ENCODE measurements around the gene SRSF4.

The SRSF4 gene

GRCh38 chr1:29193879-29194455 lies 12.3 kb upstream of the SRSF4 start:
- H3K9me3 ChIP-seq = no peaks in the 10 kb centered on the region
- H3K4me3 ChIP-seq = no peak overlapping the region
- DNase-seq (ENCODE audit: low spot score in 2 of 2) = no peak
- H3K36me3 ChIP-seq (replicated peaks) = peaks cover 31% of the 10 kb centered on the region
- no peaks in the 10 kb centered on the region for H3K4me1 ChIP-seq
- H3K27me3 ChIP-seq (ENCODE audit: low read depth) = no peaks in the 10 kb centered on the region
- in situ Hi-C loops (cut with MboI; ENCODE audit: low sequenced_read_pairs) = no loop called here

GRCh38 chr1:29190718-29191117 lies 9.0 kb upstream of the SRSF4 start:
- peaks cover 20% of the 10 kb centered on the region for H3K36me3 ChIP-seq (replicated peaks)
- H3K4me3 ChIP-seq = no peak overlapping the region
- DNase-seq (ENCODE audit: low spot score in 2 of 2) = no peak
- H3K9me3 ChIP-seq = no peaks in the 10 kb centered on the region
- H3K4me1 ChIP-seq = peaks cover 6% of the 10 kb centered on the region; the same call in 1 of the 2 replicates
- in situ Hi-C loops (cut with MboI; ENCODE audit: low sequenced_read_pairs) = no loop called here
- H3K27me3 ChIP-seq (ENCODE audit: low read depth) = no peaks in the 10 kb centered on the region

DNA sequence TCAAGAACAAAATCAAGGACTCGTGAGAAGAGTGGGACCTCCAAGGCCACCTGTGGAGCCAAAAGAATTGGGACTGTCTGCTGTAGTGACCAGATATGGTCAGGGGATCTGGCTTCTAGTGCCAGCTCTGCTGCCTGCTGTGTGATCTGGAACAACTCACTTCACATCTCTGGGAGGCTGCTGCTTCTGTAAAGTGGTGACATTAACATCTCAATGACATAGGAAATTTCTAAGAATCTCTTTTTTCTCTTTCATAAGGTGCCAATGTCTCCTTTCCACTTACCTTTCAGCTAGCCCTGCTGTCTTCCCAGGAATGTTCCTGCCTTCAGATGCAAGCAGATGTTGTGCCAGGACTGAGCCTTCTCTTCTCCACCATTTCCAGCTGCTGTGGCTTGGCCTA lies 5.0 kb upstream of the SRSF4 start:
- Histone ChIP-seq H3K4me1 (peaks cover 14% of the 10 kb centered on the region; the same call in 1 of the 2 replicates), H3K4me3 (no peak overlapping the region), H3K27me3 (ENCODE audit: low read depth) (no peaks in the 10 kb centered on the region), H3K36me3 (replicated peaks) (no peaks in the 10 kb centered on the region), H3K9me3 (no peaks in the 10 kb centered on the region)
- in situ Hi-C loops (cut with MboI; ENCODE audit: low sequenced_read_pairs) = loop anchor here (10.0 kb wide), 1 partner anchor 542 kb away; the partner anchor contains the start of genes RNU11 and TAF12
- no peak for DNase-seq (ENCODE audit: low spot score in 2 of 2)

GRCh38 chr1:29186252-29186651 lies 4.6 kb upstream of the SRSF4 start:
- peaks cover 4% of the 10 kb centered on the region for H3K36me3 ChIP-seq (replicated peaks)
- no peaks in the 10 kb centered on the region for H3K27me3 ChIP-seq (ENCODE audit: low read depth)
- no peaks in the 10 kb centered on the region for H3K9me3 ChIP-seq
- H3K4me3 ChIP-seq = no peak overlapping the region
- H3K4me1 ChIP-seq = peaks cover 14% of the 10 kb centered on the region; the same call in 1 of the 2 replicates
- in situ Hi-C loops (cut with MboI; ENCODE audit: low sequenced_read_pairs) = loop anchor here (10.0 kb wide), 1 partner anchor 541 kb away; the partner anchor contains the start of genes RNU11 and TAF12
- no peak for DNase-seq (ENCODE audit: low spot score in 2 of 2)

DNA sequence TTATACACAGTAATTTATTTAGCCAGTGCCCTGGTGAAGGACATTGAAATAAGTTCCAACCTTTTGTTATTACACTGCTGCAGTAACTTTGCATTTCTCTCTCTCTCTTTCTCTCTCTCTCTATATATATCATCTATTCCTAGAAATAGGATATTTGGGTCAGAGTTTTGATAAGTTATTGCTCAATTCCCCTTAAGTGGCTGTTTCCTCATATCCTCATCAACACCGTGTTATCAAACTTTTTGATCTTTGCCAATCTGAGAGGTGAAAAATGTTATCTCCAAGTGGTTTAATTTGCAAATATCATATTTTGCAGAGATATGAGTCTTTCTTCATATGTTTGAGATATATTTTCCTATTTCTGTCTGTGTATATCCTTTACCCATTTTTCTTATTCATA lies 1.6 kb upstream of the SRSF4 start:
- peaks cover 20% of the 10 kb centered on the region for H3K36me3 ChIP-seq (replicated peaks)
- no peaks in the 10 kb centered on the region for H3K27me3 ChIP-seq (ENCODE audit: low read depth)
- no peak for DNase-seq (ENCODE audit: low spot score in 2 of 2)
- no peaks in the 10 kb centered on the region for H3K9me3 ChIP-seq
- in situ Hi-C loops (cut with MboI; ENCODE audit: low sequenced_read_pairs) = loop anchor here (10.0 kb wide), 1 partner anchor 538 kb away; the partner anchor contains the start of genes RNU11 and TAF12
- H3K4me1 ChIP-seq = peaks cover 26% of the 10 kb centered on the region
- no peak overlapping the region for H3K4me3 ChIP-seq

DNA sequence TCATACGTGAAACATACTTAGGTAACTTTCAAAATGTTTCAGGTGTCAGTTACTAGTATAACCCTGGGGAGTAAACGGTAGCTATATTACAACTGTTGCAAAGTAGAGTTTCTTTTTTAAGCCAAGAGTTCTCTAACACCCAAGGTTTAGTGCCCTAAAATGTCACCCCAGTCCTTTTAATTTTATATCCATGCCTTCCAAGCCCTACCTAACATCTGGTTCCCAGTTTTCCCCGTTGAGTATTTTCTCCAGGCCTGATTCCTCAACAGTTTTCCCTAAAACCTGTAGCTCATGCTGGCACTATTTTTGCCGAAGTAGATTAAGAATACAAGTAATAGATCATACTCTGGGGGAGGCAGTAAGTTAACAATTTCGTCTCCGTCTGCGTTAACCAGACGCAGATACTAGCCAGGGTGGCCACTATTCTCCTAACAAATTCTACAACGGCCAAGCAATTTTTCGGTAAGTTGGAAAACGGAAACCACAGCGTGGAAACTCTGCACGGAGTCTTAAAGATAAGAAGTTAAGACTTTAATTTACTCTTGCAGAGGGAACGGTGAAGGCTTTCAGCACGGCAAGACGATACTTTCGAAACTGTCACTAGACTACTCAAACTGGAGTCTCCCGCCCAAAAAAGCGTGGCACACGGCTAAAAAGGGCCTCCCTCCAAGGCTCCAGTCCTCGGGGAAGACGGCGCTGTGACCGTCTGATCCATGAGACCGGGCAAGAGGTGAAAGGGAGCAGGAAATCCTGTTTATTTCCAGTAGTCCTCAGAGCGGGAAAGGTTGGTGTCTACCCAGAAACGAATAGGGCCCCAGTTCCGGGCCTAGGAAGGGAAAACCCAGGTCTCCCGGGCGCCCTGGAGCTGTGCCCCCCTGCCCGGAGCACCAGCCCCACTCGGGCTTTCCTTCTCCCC lies 945 bp downstream of the SRSF4 start:
- H3K4me3 ChIP-seq = peak overlapping the region; percentile 99
- in situ Hi-C loops (cut with MboI; ENCODE audit: low sequenced_read_pairs) = loop anchor here (10.0 kb wide), 1 partner anchor 536 kb away; the partner anchor contains the start of genes RNU11 and TAF12
- H3K27me3 ChIP-seq (ENCODE audit: low read depth) = no peaks in the 10 kb centered on the region
- no peaks in the 10 kb centered on the region for H3K9me3 ChIP-seq
- H3K4me1 ChIP-seq = peaks cover 36% of the 10 kb centered on the region
- H3K36me3 ChIP-seq (replicated peaks) = peaks cover 22% of the 10 kb centered on the region
- no peak for DNase-seq (ENCODE audit: low spot score in 2 of 2)

DNA sequence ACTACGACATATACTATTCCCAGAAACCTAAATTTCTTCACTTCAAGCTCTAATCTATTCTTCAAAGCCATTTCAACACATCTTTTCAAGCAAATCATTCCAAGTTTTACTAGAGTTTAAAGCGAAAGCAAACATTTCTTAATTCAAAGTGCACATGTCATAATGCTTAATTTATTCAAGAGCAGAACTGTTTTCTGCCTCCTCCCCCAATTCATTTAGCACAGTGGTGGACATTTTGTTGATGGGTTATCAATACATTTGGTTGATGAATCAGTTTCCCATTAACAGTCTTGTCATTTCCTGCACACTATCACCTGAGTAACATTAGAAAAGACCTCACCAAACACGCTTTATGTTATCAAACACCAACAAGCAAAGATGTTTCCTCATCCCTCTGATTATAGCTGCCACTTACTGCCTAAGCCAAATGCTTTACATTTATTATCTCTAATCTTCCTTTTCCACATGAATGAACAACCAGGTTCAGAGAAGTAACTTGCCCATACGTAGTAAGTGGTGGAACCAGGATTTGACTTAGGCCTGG lies 2.0 kb downstream of the SRSF4 start:
- peak overlapping the region; percentile 99 for H3K4me3 ChIP-seq
- H3K4me1 ChIP-seq = peaks cover 36% of the 10 kb centered on the region
- DNase-seq (ENCODE audit: low spot score in 2 of 2) = no peak
- H3K36me3 ChIP-seq (replicated peaks) = peaks cover 22% of the 10 kb centered on the region
- no peaks in the 10 kb centered on the region for H3K27me3 ChIP-seq (ENCODE audit: low read depth)
- in situ Hi-C loops (cut with MboI; ENCODE audit: low sequenced_read_pairs) = loop anchor here (10.0 kb wide), 1 partner anchor 535 kb away; the partner anchor contains the start of genes RNU11 and TAF12
- H3K9me3 ChIP-seq = no peaks in the 10 kb centered on the region

- no peaks in the 10 kb centered on the region for H3K9me3 ChIP-seq
- no peak overlapping the region for H3K4me3 ChIP-seq
- peaks cover 29% of the 10 kb centered on the region for H3K4me1 ChIP-seq
- no peak for DNase-seq (ENCODE audit: low spot score in 2 of 2)
- H3K36me3 ChIP-seq (replicated peaks) = peaks cover 22% of the 10 kb centered on the region
- no peaks in the 10 kb centered on the region for H3K27me3 ChIP-seq (ENCODE audit: low read depth)
- in situ Hi-C loops (cut with MboI; ENCODE audit: low sequenced_read_pairs) = no loop called here
Measured at GRCh38 chr1:29177022-29177705, 4.5 kb downstream of the SRSF4 start.

DNA sequence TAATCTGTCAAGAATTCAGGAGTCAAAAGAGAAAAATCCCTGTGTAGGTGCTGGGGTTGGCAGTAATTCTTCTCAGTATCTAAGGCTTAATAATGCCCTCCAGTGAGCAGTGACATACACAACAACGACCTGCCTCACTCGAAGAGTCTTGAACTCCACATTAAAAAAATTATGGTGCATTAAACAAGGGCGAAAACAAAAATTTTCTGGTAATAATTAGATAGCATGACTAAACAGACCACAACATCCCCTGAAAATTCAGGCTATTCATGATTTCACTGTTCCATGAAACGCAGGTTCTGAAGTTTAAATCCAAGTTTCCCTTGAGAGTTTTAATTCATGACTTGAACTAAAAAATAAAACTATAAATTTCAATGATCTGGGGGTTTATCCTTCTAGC lies 5.1 kb downstream of the SRSF4 start:
- peaks cover 31% of the 10 kb centered on the region for H3K4me1 ChIP-seq
- H3K36me3 ChIP-seq (replicated peaks) = peaks cover 21% of the 10 kb centered on the region
- no peak for DNase-seq (ENCODE audit: low spot score in 2 of 2)
- in situ Hi-C loops (cut with MboI; ENCODE audit: low sequenced_read_pairs) = no loop called here
- no peak overlapping the region for H3K4me3 ChIP-seq
- no peaks in the 10 kb centered on the region for H3K27me3 ChIP-seq (ENCODE audit: low read depth)
- H3K9me3 ChIP-seq = no peaks in the 10 kb centered on the region

DNA sequence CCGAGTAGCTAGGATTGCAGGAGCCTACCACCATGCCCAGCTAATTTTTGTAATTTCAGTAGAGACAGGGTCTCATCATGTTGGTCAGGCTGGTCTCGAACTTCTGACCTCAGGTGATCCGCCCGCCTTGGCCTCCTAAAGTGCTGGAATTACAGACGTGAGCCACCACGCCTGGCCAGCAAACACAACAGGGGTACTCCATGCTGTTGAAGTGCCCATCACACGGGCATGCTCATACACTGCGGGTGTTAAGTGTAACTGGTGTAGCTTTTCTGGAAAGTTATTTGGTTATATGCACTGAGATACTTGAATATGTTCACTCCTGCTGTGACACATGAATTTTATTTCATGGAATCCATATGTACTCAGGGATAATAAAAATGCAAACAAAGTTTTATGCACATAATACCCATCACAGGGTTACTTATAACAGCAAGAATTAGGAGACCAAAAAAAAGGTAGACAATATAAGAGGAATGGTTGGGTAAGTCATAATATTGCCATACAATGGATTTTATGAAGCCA lies 9.2 kb downstream of the SRSF4 start:
- peaks cover 19% of the 10 kb centered on the region for H3K4me1 ChIP-seq
- H3K9me3 ChIP-seq = no peaks in the 10 kb centered on the region
- DNase-seq (ENCODE audit: low spot score in 2 of 2) = no peak
- in situ Hi-C loops (cut with MboI; ENCODE audit: low sequenced_read_pairs) = no loop called here
- no peak overlapping the region for H3K4me3 ChIP-seq
- H3K27me3 ChIP-seq (ENCODE audit: low read depth) = no peaks in the 10 kb centered on the region
- H3K36me3 ChIP-seq (replicated peaks) = peaks cover 15% of the 10 kb centered on the region

- peaks cover 13% of the 10 kb centered on the region for H3K4me1 ChIP-seq
- H3K4me3 ChIP-seq = no peak overlapping the region
- H3K9me3 ChIP-seq = no peaks in the 10 kb centered on the region
- in situ Hi-C loops (cut with MboI; ENCODE audit: low sequenced_read_pairs) = no loop called here
- peaks cover 22% of the 10 kb centered on the region for H3K36me3 ChIP-seq (replicated peaks)
- no peaks in the 10 kb centered on the region for H3K27me3 ChIP-seq (ENCODE audit: low read depth)
- no peak for DNase-seq (ENCODE audit: low spot score in 2 of 2)
Measured at GRCh38 chr1:29171521-29171920, 10.2 kb downstream of the SRSF4 start.

- no peaks in the 10 kb centered on the region for H3K27me3 ChIP-seq (ENCODE audit: low read depth)
- H3K36me3 ChIP-seq (replicated peaks) = peaks cover 26% of the 10 kb centered on the region
- peaks cover 8% of the 10 kb centered on the region for H3K4me1 ChIP-seq
- DNase-seq (ENCODE audit: low spot score in 2 of 2) = no peak
- no peaks in the 10 kb centered on the region for H3K9me3 ChIP-seq
- in situ Hi-C loops (cut with MboI; ENCODE audit: low sequenced_read_pairs) = no loop called here
- H3K4me3 ChIP-seq = no peak overlapping the region
Measured at GRCh38 chr1:29171089-29171488, 10.6 kb downstream of the SRSF4 start.

DNA sequence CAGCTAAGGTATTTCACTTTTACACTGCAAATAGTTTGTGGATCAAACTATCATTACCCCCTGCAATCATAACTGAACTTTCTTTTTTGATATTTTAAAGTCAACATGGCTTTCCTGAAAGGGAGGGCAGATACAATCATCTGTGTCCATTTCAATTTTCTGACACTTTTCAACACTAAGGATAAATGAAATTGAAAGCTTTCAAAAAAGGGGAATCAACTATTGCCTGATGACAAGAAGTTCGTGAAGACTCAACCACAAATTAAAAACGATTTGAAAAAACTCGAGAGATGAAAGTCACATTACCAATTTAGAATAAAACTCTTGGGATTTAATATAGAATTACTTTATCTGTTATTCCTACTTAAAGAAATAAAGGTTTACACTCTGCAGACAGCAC lies 11.7 kb downstream of the SRSF4 start:
- Histone ChIP-seq H3K9me3 (no peaks in the 10 kb centered on the region), H3K27me3 (ENCODE audit: low read depth) (no peaks in the 10 kb centered on the region), H3K4me3 (no peak overlapping the region), H3K4me1 (peaks cover 16% of the 10 kb centered on the region), H3K36me3 (replicated peaks) (peaks cover 30% of the 10 kb centered on the region)
- in situ Hi-C loops (cut with MboI; ENCODE audit: low sequenced_read_pairs) = no loop called here
- DNase-seq (ENCODE audit: low spot score in 2 of 2) = no peak

Data from HAP-1 (cell line).